ENCODE results near the gene PFDN2. TPM values are rescaled to one million over a fixed set of nuclear protein-coding genes. Genes with fewer than 3 reads are reported as not detected.

PFDN2 gene
- total and polyA plus RNA-seq, 2 of the 8 experiments (the other 6 are each of a cell fraction or from before 2014, with no cell fraction given) = 66.2 to 71.2 TPM

- WGBS, 2 experiments (ENCODE audit: extremely low coverage in 1 of 2, insufficient coverage in 1 of 2, insufficient read length in 1 of 2, insufficient replicate concordance in 2 of 2, low coverage in 1 of 2, low lambda C conversion rate in 2 of 2, missing lambda C conversion rate in 1 of 2) = 87% methylated on average over 2 of the region's 2 CpGs; no CpG with 5 or more reads in 1 of the 2 experiments
- no peaks in the 10 kb centered on the region for H3K9me3 ChIP-seq (ENCODE audit: insufficient read depth in 2 of 2, low read depth in 1 of 2, low read length in 1 of 2)
- no peak overlapping the region for H2BK5ac ChIP-seq (ENCODE audit: low read depth, low read length)
- H3K18ac ChIP-seq (ENCODE audit: extremely low read depth, low read length) = no peak overlapping the region
- peaks cover 0 to 5% (median 0%) of the 10 kb centered on the region in 4 experiments; a peak in 2 of 8 replicates for H3K36me3 ChIP-seq (ENCODE audit: control insufficient read depth in 2 of 4, insufficient read depth in 4 of 4, low read length in 3 of 4)
- no peak overlapping the region for H3K9ac ChIP-seq (replicated peaks in 1 of 4; ENCODE audit: extremely low read depth in 1 of 4, low read depth in 3 of 4, low read length in 3 of 4)
- H4K8ac ChIP-seq (ENCODE audit: extremely low read depth, insufficient read depth, low read length) = no peak overlapping the region
- ChIA-PET CTCF (ENCODE audit: partially characterized antibody) (interaction anchor here (5.0 kb wide), 1 partner anchor 17 kb away, joined by 33 read pairs; the partner anchor contains the start of gene KLHDC9), POLR2A (ENCODE audit: partially characterized antibody) (interaction anchor here (0.6 to 1.6 kb wide), 3 partner anchors 14 to 78 kb away, joined by 3 to 5 read pairs (median 4); no protein-coding TSS in a partner anchor)
- no peak overlapping the region for H3K4me3 ChIP-seq (ENCODE audit: extremely low read depth in 1 of 4, insufficient read depth in 2 of 4, low read depth in 3 of 4, low read length in 4 of 4)
- H4K91ac ChIP-seq (replicated peaks; ENCODE audit: insufficient read length, low read length) = no peak overlapping the region
- H4K5ac ChIP-seq (ENCODE audit: insufficient read length, low read depth, low read length) = no peak overlapping the region
- H3K23ac ChIP-seq (ENCODE audit: insufficient read length) = no peak overlapping the region
- no peak overlapping the region for H3K56ac ChIP-seq (replicated peaks; ENCODE audit: insufficient read length, low read depth, low read length)
- H2BK20ac ChIP-seq (ENCODE audit: low read length) = no peak overlapping the region
- no peak overlapping the region for H3K27ac ChIP-seq (ENCODE audit: low read depth, low read length)
- no peak overlapping the region for H3K4ac ChIP-seq (replicated peaks; ENCODE audit: insufficient read length, low read depth, low read length)
- no peak overlapping the region for H2BK12ac ChIP-seq (ENCODE audit: low read depth, low read length)
- peaks cover 15% of the 10 kb centered on the region for H3K79me1 ChIP-seq (ENCODE audit: low read depth, low read length)
- no peak overlapping the region for H3K14ac ChIP-seq (ENCODE audit: insufficient read length)
- no peaks in the 10 kb centered on the region for H3K27me3 ChIP-seq (replicated peaks in 1 of 4; ENCODE audit: control insufficient read depth in 3 of 4, extremely low read depth in 1 of 4, insufficient read depth in 3 of 4, low read length in 3 of 4)
- peaks cover 0 to 3% of the 10 kb centered on the region in 2 experiments for H4K20me1 ChIP-seq (replicated peaks in 1 of 2; ENCODE audit: control insufficient read depth in 1 of 2, insufficient read depth in 2 of 2, low read length in 2 of 2)
- no peak for FAIRE-seq
- no peak overlapping the region for H3K4me2 ChIP-seq (ENCODE audit: insufficient read depth in 1 of 2, low read depth in 2 of 2, low read length in 2 of 2)
- H3K4me1 ChIP-seq (replicated peaks in 1 of 4; ENCODE audit: control insufficient read depth in 3 of 4, insufficient read depth in 4 of 4, low read length in 3 of 4) = peaks cover 4 to 10% (median 5%) of the 10 kb centered on the region in 4 experiments; a peak in 6 of 7 replicates
- TF ChIP-seq ZNF274 (IDR thresholded peaks at IDR 0.05; ENCODE audit: borderline replicate concordance, extremely low read depth, low read length) = no peak
- TF ChIP-seq EGR1 (IDR thresholded peaks at IDR 0.05; ENCODE audit: borderline replicate concordance, low read depth, low read length) = no peak
- H2BK120ac ChIP-seq (replicated peaks; ENCODE audit: low read depth, low read length) = no peak overlapping the region
- H3K23me2 ChIP-seq (ENCODE audit: low read depth, low read length) = peaks cover 12% of the 10 kb centered on the region
- H2AK5ac ChIP-seq (ENCODE audit: low read depth, low read length) = no peak overlapping the region
- DNase-seq (ENCODE audit: low read depth in 1 of 2, low spot score in 2 of 2) = no peak
- no peak overlapping the region for H2AFZ ChIP-seq (ENCODE audit: low read length)
- H2BK15ac ChIP-seq (ENCODE audit: low read length) = no peak overlapping the region
- H3K79me2 ChIP-seq (ENCODE audit: control insufficient read depth in 1 of 2, insufficient read depth in 2 of 2, low read length in 2 of 2) = peaks cover 4 to 72% of the 10 kb centered on the region in 2 experiments; a peak in 3 of 4 replicates
Measured at GRCh38 chr1:161114556-161114955, 3.3 kb downstream of the PFDN2 start.

Measured in H1 (cell line).